K562 (cell line): Measurements from ENCODE around the gene HPCAL1. TPM values are rescaled to one million over a fixed set of nuclear protein-coding genes. Genes with fewer than 3 reads are reported as not detected.

Source experiments
- CBX3 ChIP-seq, 2 experiments: IDR thresholded peaks; 1 replicate in 1 of 2; 2 replicates in 1 of 2; pipeline ENCODE4 v1.6.1; 2012; ENCODE audit warnings: inconsistent platforms in 2 of 2, low read length in 2 of 2, borderline replicate concordance in 1 of 2, control low read depth in 1 of 2
- ETS2 ChIP-seq: IDR thresholded peaks from 2 replicates; pipeline ENCODE4 v1.6.1; 2016; ENCODE audit warnings: borderline replicate concordance, missing genetic modification characterization, mild to moderate bottlenecking, moderate library complexity, missing compliant biosample characterization; ENCODE audit not compliant: poor library complexity, severe bottlenecking
- ILK ChIP-seq: fragments of 450-650 bp; IDR thresholded peaks from 2 replicates; pipeline ENCODE4 v1.6.1; 2016; ENCODE audit warnings: missing genetic modification characterization, low read depth, mild to moderate bottlenecking, missing compliant biosample characterization, moderate library complexity, borderline replicate concordance
- KLF6 ChIP-seq: fragments of 250-450 bp; sonication (Bioruptor Pico); IDR thresholded peaks from 2 replicates; pipeline ENCODE4 v1.4.0; 2020; ENCODE audit warnings: mild to moderate bottlenecking, moderate library complexity, borderline replicate concordance
- PHTF2 ChIP-seq: fragments of 250-450 bp; sonication (Bioruptor Pico); IDR thresholded peaks from 2 replicates; pipeline ENCODE4 v1.5.0; 2021; ENCODE audit warnings: mild to moderate bottlenecking
- PML ChIP-seq: IDR thresholded peaks from 2 replicates; pipeline ENCODE4 v1.6.1; 2012; ENCODE audit warnings: low read length, inconsistent platforms
- PYGO2 ChIP-seq: fragments of 450-650 bp; IDR thresholded peaks from 2 replicates; pipeline ENCODE4 v1.6.1; 2016; ENCODE audit warnings: mild to moderate bottlenecking, missing genetic modification characterization, moderate library complexity, missing compliant biosample characterization
- RCOR1 ChIP-seq, 2 experiments: IDR thresholded peaks; 2 replicates each; pipeline ENCODE4 v1.6.1; 2012; ENCODE audit warnings: low read depth in 2 of 2, low read length in 2 of 2, borderline replicate concordance in 1 of 2, improper control_type of control experiment in 1 of 2
- YBX1 ChIP-seq: fragments of 450-650 bp; IDR thresholded peaks from 2 replicates; pipeline ENCODE4 v1.7.1; 2016; ENCODE audit warnings: mild to moderate bottlenecking
- ZNF507 ChIP-seq: conservative IDR thresholded peaks from 2 replicates; pipeline ENCODE4 v1.6.1; 2017; ENCODE audit warnings: missing genetic modification characterization, missing compliant biosample characterization
- ZNF644 ChIP-seq: fragments of 200-800 bp; sonication (Bioruptor generic); IDR thresholded peaks from 2 replicates; pipeline ENCODE4 v1.6.1; 2016; ENCODE audit warnings: low read depth, missing genetic modification characterization, missing compliant biosample characterization
- polyA plus RNA-seq, 8 experiments: library from polyadenylated mRNA; depleted of rRNA in 4 of 8; stranded (reverse) in 5 of 8; unstranded in 3 of 8; fragments of >200 nt; fragmentation: Nextera tagmentation in 2 of 8; fragmentation: Illumina TruSeq in 1 of 8; extraction: Ambion mirVana in 2 of 8; extraction: Trizol in 1 of 8; gene quantifications; 2 replicates each; pipeline versions ENCODE4 v1.2.1 to v1.2.3, GENCODE V29; 2011 to 2014; ENCODE audit warnings: inconsistent platforms in 1 of 8, missing spikeins in 1 of 8
- total RNA-seq, 7 experiments: library from RNA; depleted of rRNA in 6 of 7; stranded (reverse); fragments of >200 nt in 6 of 7; fragmentation: Illumina TruSeq in 2 of 7; extraction: Trizol in 2 of 7; gene quantifications; 2 replicates each; pipeline versions ENCODE4 v1.2.1 to v1.2.3, GENCODE V29; 2011 to 2021; ENCODE audit warnings: low replicate concordance in 1 of 7
- TF ChIP-seq, protein P1 (sequence below): IDR thresholded peaks from 2 replicates; pipeline ENCODE4 v1.6.1; 2014; ENCODE audit warnings: antibody characterized with exemption
- TF ChIP-seq, protein P2 (sequence below), 2 experiments: fragments of 450-650 bp in 1 of 2; sonication (generic) in 1 of 2; formaldehyde crosslinking; conservative IDR thresholded peaks; 2 replicates each; pipeline versions ENCODE4 v1.4.0 to v1.8.1; 2020 to 2022; ENCODE audit warnings: mild to moderate bottlenecking in 1 of 2, missing genetic modification reagents in 1 of 2
- TF ChIP-seq, protein P3 (sequence below): sonication (generic); formaldehyde crosslinking; IDR thresholded peaks from 2 replicates; pipeline ENCODE4 v1.8.0; 2023; ENCODE audit warnings: missing genetic modification reagents, mild to moderate bottlenecking, borderline replicate concordance
- TF ChIP-seq, protein P4 (sequence below): fragments of 250-450 bp; sonication (Bioruptor Pico); IDR thresholded peaks from 2 replicates; pipeline ENCODE4 v1.5.0; 2021; ENCODE audit warnings: mild to moderate bottlenecking, borderline replicate concordance

Gene HPCAL1
- total and polyA plus RNA-seq, 9 of the 15 experiments (the other 6 are each of a cell fraction or from before 2014, with no cell fraction given), result 2.7 to 65.5 (median 23.9) TPM

DNA sequence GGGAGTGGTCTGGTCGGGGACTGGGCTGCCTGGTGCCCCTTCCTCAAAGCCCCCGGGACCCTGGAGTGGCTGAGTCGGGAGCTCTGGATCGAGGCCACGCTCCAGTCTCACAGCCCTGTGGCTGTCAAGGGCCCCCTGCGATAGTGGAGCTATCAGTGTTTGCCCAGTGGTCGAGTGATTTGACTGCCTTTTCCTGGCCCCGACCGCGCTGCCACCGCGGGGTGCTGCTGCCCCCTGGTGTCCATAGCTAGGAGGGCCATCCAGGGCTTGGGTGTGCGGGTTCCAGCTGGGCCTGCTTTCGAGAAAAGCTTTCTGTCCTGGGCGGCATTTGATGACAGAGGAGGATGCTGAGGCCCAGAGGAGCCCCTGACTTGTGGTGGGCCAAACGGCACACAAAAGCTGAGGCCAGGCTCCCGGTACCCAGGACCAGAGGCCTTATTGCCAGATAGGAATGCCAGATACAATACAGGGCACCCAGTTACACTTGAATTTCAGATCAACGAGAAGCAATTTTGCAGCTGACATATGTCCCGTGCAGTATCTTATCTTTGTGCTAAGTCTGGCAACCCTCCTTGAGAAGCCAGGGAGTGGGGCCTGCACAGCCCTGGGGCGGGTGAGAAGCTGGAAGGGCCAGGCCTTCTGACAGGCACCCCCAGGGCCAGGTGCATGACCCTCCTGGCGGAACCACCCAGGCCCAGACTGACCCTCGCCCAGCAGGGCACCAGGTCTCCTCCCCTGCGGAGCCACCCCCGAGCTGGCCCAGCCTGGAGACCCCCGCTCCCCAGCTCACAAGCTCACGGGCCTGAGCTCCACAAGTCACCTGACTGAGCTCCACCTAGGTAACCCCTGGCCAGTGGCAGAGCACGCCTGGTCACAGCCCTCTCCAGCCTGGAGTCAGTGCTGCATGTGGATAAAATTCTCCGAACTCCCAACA lies 132.4 kb downstream of the HPCAL1 start (continued):
- no peak for TF ChIP-seq ZNF644
- 0 out of 2 replicates have a peak, but pooled peaks have one; percentile 24 for TF ChIP-seq PML
- peak in 1 of 2 experiments; percentile 15; a peak in 1 of 3 replicates for TF ChIP-seq CBX3 (IDR thresholded peaks at IDR 0.05; ENCODE audit: borderline replicate concordance in 1 of 2, low read length in 2 of 2)
- TF ChIP-seq ILK (tag), result no peak
- TF ChIP-seq ZNF507, result no peak
- TF ChIP-seq, protein P1, sequence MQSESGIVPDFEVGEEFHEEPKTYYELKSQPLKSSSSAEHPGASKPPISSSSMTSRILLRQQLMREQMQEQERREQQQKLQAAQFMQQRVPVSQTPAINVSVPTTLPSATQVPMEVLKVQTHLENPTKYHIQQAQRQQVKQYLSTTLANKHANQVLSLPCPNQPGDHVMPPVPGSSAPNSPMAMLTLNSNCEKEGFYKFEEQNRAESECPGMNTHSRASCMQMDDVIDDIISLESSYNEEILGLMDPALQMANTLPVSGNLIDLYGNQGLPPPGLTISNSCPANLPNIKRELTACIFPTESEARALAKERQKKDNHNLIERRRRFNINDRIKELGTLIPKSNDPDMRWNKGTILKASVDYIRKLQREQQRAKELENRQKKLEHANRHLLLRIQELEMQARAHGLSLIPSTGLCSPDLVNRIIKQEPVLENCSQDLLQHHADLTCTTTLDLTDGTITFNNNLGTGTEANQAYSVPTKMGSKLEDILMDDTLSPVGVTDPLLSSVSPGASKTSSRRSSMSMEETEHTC, result no peak
- TF ChIP-seq, protein P2, sequence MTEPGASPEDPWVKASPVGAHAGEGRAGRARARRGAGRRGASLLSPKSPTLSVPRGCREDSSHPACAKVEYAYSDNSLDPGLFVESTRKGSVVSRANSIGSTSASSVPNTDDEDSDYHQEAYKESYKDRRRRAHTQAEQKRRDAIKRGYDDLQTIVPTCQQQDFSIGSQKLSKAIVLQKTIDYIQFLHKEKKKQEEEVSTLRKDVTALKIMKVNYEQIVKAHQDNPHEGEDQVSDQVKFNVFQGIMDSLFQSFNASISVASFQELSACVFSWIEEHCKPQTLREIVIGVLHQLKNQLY (CRISPR knock-in tag; conservative IDR thresholded peaks at IDR 0.05), result no peak
- peak; percentile 68 to 80; a peak in 2 of 4 replicates for TF ChIP-seq RCOR1 (IDR thresholded peaks at IDR 0.05; ENCODE audit: borderline replicate concordance in 1 of 2, low read depth in 2 of 2, low read length in 2 of 2)
- TF ChIP-seq ETS2, result no peak
- no peak for TF ChIP-seq YBX1
- no peak for TF ChIP-seq PYGO2 (tag)
- no peak for TF ChIP-seq KLF6 (CRISPR knock-in tag)
- TF ChIP-seq, protein P3, sequence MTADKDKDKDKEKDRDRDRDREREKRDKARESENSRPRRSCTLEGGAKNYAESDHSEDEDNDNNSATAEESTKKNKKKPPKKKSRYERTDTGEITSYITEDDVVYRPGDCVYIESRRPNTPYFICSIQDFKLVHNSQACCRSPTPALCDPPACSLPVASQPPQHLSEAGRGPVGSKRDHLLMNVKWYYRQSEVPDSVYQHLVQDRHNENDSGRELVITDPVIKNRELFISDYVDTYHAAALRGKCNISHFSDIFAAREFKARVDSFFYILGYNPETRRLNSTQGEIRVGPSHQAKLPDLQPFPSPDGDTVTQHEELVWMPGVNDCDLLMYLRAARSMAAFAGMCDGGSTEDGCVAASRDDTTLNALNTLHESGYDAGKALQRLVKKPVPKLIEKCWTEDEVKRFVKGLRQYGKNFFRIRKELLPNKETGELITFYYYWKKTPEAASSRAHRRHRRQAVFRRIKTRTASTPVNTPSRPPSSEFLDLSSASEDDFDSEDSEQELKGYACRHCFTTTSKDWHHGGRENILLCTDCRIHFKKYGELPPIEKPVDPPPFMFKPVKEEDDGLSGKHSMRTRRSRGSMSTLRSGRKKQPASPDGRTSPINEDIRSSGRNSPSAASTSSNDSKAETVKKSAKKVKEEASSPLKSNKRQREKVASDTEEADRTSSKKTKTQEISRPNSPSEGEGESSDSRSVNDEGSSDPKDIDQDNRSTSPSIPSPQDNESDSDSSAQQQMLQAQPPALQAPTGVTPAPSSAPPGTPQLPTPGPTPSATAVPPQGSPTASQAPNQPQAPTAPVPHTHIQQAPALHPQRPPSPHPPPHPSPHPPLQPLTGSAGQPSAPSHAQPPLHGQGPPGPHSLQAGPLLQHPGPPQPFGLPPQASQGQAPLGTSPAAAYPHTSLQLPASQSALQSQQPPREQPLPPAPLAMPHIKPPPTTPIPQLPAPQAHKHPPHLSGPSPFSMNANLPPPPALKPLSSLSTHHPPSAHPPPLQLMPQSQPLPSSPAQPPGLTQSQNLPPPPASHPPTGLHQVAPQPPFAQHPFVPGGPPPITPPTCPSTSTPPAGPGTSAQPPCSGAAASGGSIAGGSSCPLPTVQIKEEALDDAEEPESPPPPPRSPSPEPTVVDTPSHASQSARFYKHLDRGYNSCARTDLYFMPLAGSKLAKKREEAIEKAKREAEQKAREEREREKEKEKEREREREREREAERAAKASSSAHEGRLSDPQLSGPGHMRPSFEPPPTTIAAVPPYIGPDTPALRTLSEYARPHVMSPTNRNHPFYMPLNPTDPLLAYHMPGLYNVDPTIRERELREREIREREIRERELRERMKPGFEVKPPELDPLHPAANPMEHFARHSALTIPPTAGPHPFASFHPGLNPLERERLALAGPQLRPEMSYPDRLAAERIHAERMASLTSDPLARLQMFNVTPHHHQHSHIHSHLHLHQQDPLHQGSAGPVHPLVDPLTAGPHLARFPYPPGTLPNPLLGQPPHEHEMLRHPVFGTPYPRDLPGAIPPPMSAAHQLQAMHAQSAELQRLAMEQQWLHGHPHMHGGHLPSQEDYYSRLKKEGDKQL (CRISPR knock-in tag), result no peak
- TF ChIP-seq, protein P4, sequence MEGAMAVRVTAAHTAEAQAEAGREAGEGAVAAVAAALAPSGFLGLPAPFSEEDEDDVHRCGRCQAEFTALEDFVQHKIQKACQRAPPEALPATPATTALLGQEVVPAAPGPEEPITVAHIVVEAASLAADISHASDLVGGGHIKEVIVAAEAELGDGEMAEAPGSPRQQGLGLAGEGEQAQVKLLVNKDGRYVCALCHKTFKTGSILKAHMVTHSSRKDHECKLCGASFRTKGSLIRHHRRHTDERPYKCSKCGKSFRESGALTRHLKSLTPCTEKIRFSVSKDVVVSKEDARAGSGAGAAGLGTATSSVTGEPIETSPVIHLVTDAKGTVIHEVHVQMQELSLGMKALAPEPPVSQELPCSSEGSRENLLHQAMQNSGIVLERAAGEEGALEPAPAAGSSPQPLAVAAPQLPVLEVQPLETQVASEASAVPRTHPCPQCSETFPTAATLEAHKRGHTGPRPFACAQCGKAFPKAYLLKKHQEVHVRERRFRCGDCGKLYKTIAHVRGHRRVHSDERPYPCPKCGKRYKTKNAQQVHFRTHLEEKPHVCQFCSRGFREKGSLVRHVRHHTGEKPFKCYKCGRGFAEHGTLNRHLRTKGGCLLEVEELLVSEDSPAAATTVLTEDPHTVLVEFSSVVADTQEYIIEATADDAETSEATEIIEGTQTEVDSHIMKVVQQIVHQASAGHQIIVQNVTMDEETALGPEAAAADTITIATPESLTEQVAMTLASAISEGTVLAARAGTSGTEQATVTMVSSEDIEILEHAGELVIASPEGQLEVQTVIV (CRISPR knock-in tag), result no peak
- TF ChIP-seq PHTF2 (CRISPR knock-in tag), result no peak
